Type B pancreatic cell (in vitro differentiated cells): ENCODE data around the gene POC1A. TPM values are rescaled to one million over a fixed set of nuclear protein-coding genes. Genes with fewer than 3 reads are reported as not detected.
A peak's percentile ranks its signal among the peaks of the same experiment; 100 is the strongest.
"Not testable (repeated sequence)": the region's sequence is repeated elsewhere in the genome, so short reads cannot be mapped to it uniquely, and the experiment has no call there.

Experiments
- DNase-seq: peaks from one replicate; pipeline ENCODE4 v3.0.0; 2021; ENCODE audit warnings: mixed read lengths; ENCODE audit not compliant: unreplicated experiment; ENCODE audit errors: extremely low spot score
- H3K27ac Mint-ChIP-seq: 2 replicates; pipeline ENCODE4 v1.8.0; 2021; ENCODE audit warnings: mild to moderate bottlenecking, mixed read lengths
- H3K27me3 Mint-ChIP-seq: 2 replicates; pipeline ENCODE4 v1.8.0; 2021; ENCODE audit warnings: mixed read lengths
- H3K36me3 Mint-ChIP-seq: 2 replicates; pipeline ENCODE4 v1.8.0; 2021; ENCODE audit warnings: mixed read lengths
- H3K4me1 Mint-ChIP-seq: one replicate; pipeline ENCODE4 v1.8.0; 2021; ENCODE audit warnings: mixed read lengths; ENCODE audit not compliant: unreplicated experiment
- H3K4me3 Mint-ChIP-seq: 2 replicates; pipeline ENCODE4 v1.8.0; 2021; ENCODE audit warnings: mild to moderate bottlenecking, mixed read lengths
- H3K9me3 Mint-ChIP-seq: 2 replicates; pipeline ENCODE4 v1.8.0; 2021; ENCODE audit warnings: mixed read lengths
- total RNA-seq: library from RNA; stranded (reverse); gene quantifications from 2 replicates; pipeline ENCODE4 v1.2.1, GENCODE V29; 2021; ENCODE audit warnings: low replicate concordance
- TF ChIP-seq, protein P1 (sequence below): fragments of 200-600 bp; sonication (generic); conservative IDR thresholded peaks from 2 replicates; pipeline ENCODE4 v1.5.0; 2021; ENCODE audit warnings: antibody characterized with exemption, mild to moderate bottlenecking

Gene POC1A
- total RNA-seq, 1 donor from 2014 or later = 19.1 TPM

DNA sequence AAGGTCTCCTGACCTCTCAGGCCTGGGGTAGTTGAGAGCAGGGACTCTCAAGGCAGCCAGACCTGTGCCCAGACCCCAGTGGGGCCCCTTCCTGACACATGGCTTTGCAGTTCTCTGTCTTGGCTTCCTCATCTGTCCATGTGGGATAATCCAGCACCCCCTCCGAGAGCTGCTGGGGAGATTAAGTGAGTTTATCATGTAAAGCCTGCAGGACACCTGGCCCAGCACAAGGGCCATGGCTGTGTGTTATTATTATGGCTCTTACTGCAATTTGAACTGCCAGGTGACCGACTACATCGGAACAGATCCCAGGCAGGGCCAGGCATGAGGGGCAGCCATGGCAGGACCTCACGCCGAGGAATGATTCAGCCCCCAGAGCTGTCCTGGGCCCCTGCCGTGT is 110.5 kb downstream of the POC1A start:
- Mint-ChIP-seq H3K27me3 (peaks cover 10% of the 10 kb centered on the region), H3K27ac (no peak overlapping the region), H3K36me3 (no peaks in the 10 kb centered on the region), H3K4me1 (peaks cover 38% of the 10 kb centered on the region), H3K4me3 (no peak overlapping the region), H3K9me3 (no peaks in the 10 kb centered on the region)
- TF ChIP-seq, protein P1, sequence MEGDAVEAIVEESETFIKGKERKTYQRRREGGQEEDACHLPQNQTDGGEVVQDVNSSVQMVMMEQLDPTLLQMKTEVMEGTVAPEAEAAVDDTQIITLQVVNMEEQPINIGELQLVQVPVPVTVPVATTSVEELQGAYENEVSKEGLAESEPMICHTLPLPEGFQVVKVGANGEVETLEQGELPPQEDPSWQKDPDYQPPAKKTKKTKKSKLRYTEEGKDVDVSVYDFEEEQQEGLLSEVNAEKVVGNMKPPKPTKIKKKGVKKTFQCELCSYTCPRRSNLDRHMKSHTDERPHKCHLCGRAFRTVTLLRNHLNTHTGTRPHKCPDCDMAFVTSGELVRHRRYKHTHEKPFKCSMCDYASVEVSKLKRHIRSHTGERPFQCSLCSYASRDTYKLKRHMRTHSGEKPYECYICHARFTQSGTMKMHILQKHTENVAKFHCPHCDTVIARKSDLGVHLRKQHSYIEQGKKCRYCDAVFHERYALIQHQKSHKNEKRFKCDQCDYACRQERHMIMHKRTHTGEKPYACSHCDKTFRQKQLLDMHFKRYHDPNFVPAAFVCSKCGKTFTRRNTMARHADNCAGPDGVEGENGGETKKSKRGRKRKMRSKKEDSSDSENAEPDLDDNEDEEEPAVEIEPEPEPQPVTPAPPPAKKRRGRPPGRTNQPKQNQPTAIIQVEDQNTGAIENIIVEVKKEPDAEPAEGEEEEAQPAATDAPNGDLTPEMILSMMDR = no peak
- no peak for DNase-seq

DNA sequence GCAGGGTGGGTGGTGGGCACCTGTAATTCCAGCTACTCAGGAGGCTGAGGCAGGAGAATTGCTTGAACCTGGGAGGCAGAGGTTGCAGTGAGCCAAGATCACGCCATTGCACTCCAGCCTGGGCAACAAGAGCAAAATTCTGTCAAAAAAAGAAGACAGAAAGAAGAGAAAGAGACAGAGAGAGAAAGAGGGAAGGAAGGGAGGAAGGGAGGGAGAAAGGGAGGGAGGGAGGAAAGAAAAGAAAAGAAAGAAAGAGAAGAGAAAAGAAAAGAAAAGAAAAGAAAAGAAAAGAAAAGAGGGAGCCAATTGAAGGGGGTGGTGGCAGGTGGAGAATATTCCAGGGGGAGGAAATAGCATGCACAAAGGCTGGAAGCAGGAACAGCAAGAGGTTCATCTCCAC is 111.2 kb downstream of the POC1A start:
- peaks cover 38% of the 10 kb centered on the region for H3K4me1 Mint-ChIP-seq
- DNase-seq, H3K4me3 Mint-ChIP-seq, H3K9me3 Mint-ChIP-seq, H3K27me3 Mint-ChIP-seq, H3K36me3 Mint-ChIP-seq, H3K27ac Mint-ChIP-seq: not testable (repeated sequence)

DNA sequence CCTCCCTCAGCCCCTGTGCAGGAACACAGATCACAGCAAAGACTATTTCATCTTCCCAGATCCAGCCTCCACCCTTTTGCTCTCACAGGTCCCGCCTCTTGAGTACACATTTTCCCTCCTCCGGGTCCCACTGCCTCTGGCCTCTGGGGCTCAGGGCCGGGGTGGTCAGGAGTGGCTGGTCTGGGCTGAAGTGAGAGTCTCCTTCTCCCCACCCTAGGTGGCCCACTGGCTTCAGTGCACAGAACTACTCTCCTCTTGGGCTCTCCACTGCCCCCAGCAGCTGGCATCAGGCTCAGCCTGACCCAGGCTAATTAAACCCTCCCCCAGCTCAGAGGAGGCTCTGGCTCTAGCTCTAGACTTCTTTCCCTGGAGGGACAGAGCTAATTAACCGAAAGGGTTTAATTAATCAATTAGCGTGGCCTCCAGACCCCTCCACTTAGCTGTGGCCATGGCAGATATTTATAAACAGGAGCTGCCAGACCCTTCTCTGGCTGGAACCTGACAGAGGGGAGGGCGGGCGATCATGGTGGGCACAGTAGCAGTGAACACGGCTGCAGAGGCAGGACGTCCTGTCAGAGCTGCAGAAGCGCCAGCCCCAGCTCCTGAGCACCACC is 113.0 kb downstream of the POC1A start:
- Mint-ChIP-seq H3K4me3 (no peak overlapping the region), H3K36me3 (no peaks in the 10 kb centered on the region), H3K27me3 (peaks cover 10% of the 10 kb centered on the region), H3K27ac (peak overlapping the region; percentile 39), H3K4me1 (peaks cover 33% of the 10 kb centered on the region), H3K9me3 (no peaks in the 10 kb centered on the region)
- TF ChIP-seq, protein P1 = peak; percentile 30
- DNase-seq = no peak

DNA sequence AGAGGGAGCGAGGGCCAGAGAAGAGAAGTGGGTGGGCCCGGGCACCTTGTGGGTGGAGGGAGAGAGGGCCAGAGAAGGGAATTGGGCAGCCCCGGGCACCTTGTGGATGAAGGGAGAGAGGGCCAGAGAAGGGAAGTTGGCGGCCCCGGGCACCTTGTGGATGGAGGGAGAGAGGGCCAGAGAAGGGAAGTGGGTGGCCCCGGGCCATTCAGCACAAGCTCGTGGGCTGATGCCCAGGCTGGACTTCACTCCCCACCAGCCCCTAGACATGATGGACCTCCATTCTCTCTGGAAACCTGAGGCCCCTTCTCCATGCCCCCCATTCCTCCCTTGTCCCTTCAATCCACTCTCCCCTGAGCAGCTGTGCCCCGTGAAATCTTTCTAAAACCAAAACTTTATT is 113.6 kb downstream of the POC1A start:
- no peaks in the 10 kb centered on the region for H3K9me3 Mint-ChIP-seq
- no peaks in the 10 kb centered on the region for H3K36me3 Mint-ChIP-seq
- DNase-seq = no peak
- H3K27ac Mint-ChIP-seq = peak overlapping the region; percentile 39
- H3K4me1 Mint-ChIP-seq = peaks cover 32% of the 10 kb centered on the region
- TF ChIP-seq, protein P1 = no peak
- peaks cover 10% of the 10 kb centered on the region for H3K27me3 Mint-ChIP-seq
- H3K4me3 Mint-ChIP-seq = peak overlapping the region; percentile 17

DNA sequence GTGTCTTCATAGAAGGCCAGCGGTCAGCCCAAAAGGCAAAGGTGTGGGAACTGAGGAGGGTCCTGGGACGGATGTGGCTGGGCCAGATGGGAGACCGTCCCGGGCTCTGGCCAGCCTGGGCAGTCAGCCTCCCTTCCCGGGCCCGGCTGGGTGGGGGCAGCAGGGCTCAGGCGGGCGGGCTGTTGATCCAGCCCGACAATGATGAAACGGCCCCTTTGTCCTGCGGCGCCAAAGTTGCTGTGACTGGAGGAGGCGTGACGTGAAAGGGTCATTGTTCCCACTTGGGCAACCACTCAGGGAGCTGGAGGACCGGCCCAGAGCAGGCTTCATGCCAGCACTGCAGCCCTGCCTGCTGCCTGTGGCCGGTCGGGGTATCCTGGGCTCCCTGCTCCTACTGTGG is 114.4 kb downstream of the POC1A start:
- Mint-ChIP-seq H3K9me3 (no peaks in the 10 kb centered on the region), H3K27ac (no peak overlapping the region), H3K27me3 (peaks cover 10% of the 10 kb centered on the region), H3K36me3 (no peaks in the 10 kb centered on the region), H3K4me1 (peaks cover 26% of the 10 kb centered on the region), H3K4me3 (no peak overlapping the region)
- no peak for DNase-seq
- TF ChIP-seq, protein P1 = no peak

DNA sequence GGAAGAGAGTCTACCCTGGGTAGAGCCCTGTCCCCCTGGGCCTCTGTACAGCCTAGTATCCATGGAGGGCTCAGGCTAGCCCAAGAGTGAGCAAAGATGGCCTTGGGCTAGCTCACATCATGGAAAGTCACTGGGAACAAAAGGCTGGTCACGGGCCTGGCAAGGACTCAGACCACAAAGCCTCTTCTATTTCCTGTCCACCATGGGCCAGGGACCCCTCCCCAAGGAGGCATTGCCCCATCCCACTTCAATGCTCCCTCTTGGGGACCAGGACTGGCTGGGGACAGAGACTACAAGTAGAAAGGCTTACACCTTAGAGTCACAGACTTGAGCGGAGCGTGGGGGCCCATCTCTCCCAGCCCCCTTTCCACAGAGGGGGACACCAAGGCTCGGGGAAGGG is 114.8 kb downstream of the POC1A start:
- Mint-ChIP-seq H3K36me3 (no peaks in the 10 kb centered on the region), H3K4me3 (no peak overlapping the region), H3K27ac (no peak overlapping the region), H3K9me3 (no peaks in the 10 kb centered on the region), H3K4me1 (peaks cover 25% of the 10 kb centered on the region), H3K27me3 (peaks cover 10% of the 10 kb centered on the region)
- no peak for DNase-seq
- TF ChIP-seq, protein P1 = no peak
